ENCODE measurements around the gene NPRL2.

NPRL2 gene

DNA sequence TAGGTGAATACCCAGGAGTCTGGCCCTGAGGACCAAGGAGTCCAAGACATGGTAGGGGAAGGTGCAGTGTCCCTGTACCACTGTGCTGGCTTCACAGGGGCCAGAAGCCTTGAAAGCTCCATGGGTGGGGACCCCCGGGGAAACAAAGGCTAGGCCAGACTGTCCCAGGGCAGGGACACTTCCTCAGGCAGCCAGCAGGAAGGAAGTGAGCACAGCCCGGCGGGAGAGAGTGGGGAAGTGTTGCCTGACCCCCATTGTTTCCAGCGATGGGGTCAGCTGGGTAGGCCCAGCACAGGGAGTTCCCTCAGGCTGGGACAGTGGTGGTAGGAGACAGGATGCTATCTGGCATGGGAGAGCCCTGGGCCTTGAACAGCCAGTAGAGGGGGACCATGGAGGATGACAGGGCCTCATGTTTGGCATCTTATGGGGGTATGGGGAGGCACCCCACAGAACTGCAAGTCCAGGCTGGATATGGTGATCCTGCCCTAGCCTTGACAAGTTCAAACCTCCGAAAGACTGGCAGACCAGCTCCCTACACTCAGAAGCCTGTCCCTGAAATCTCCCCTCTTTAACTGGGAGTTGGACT lies 26.9 kb downstream of the NPRL2 start:
- H3K4me3 ChIP-seq (replicated peaks; ENCODE audit: low read depth, low read length): no peak overlapping the region
- H3K36me3 ChIP-seq (ENCODE audit: control insufficient read depth, insufficient read depth, low read length): peaks cover 4% of the 10 kb centered on the region
- no peak for TF ChIP-seq CTCF (IDR thresholded peaks at IDR 0.05; ENCODE audit: insufficient read depth, low read length, poor library complexity, severe bottlenecking)
- no peaks in the 10 kb centered on the region for H3K27me3 ChIP-seq (replicated peaks; ENCODE audit: control insufficient read depth, insufficient read depth, low read length)
- no peak for DNase-seq (ENCODE audit: extremely low read depth, insufficient read length)

- no peak overlapping the region for H3K4me3 ChIP-seq (replicated peaks; ENCODE audit: low read depth, low read length)
Observed at GRCh38 chr3:50323092-50323600, 27.4 kb downstream of the NPRL2 start.

GRCh38 chr3:50322386-50323091 lies 28.0 kb downstream of the NPRL2 start, which contains the start of gene HYAL2:
Gene HYAL2 (minus strand): TSS chr3:50322745. CDS start chr3:50320489, 2,256 bp downstream.
- peaks cover 9% of the 10 kb centered on the region for H3K36me3 ChIP-seq (ENCODE audit: control insufficient read depth, insufficient read depth, low read length)
- DNase-seq (ENCODE audit: extremely low read depth, insufficient read length): no peak
- no peaks in the 10 kb centered on the region for H3K27me3 ChIP-seq (replicated peaks; ENCODE audit: control insufficient read depth, insufficient read depth, low read length)
- no peak for TF ChIP-seq CTCF (IDR thresholded peaks at IDR 0.05; ENCODE audit: insufficient read depth, low read length, poor library complexity, severe bottlenecking)
- H3K4me3 ChIP-seq (replicated peaks; ENCODE audit: low read depth, low read length): peak within 1 kb of the TSS; percentile 70

More at GRCh38 chr3:50323092-50323600, 27.4 kb downstream of the NPRL2 start:
- no peak for TF ChIP-seq CTCF (IDR thresholded peaks at IDR 0.05; ENCODE audit: insufficient read depth, low read length, poor library complexity, severe bottlenecking)
- H3K36me3 ChIP-seq (ENCODE audit: control insufficient read depth, insufficient read depth, low read length): peaks cover 7% of the 10 kb centered on the region
- no peaks in the 10 kb centered on the region for H3K27me3 ChIP-seq (replicated peaks; ENCODE audit: control insufficient read depth, insufficient read depth, low read length)
- no peak for DNase-seq (ENCODE audit: extremely low read depth, insufficient read length)

DNA sequence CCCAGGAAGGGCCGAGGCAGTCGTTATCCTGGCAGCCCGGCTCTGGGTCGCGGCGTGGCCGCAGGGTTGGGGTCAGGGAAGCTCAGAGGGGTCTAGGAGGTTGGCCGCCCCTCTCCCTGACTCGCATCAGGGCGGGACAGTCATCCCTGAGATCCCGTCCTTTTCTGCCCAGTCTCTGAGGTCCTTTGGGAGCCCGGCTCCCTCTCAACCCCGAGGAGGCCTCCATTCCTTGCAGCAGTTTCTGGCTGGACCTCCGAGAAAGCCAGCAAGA lies 28.5 kb downstream of the NPRL2 start:
- Histone ChIP-seq H3K4me3 (replicated peaks; ENCODE audit: low read depth, low read length) (peak overlapping the region; percentile 70), H3K27me3 (replicated peaks; ENCODE audit: control insufficient read depth, insufficient read depth, low read length) (no peaks in the 10 kb centered on the region), H3K36me3 (ENCODE audit: control insufficient read depth, insufficient read depth, low read length) (peaks cover 9% of the 10 kb centered on the region)
- DNase-seq (ENCODE audit: extremely low read depth, insufficient read length): no peak
- TF ChIP-seq CTCF (IDR thresholded peaks at IDR 0.05; ENCODE audit: insufficient read depth, low read length, poor library complexity, severe bottlenecking): no peak

GRCh38 chr3:50321336-50322114 lies 29.1 kb downstream of the NPRL2 start:
- Histone ChIP-seq H3K4me3 (replicated peaks; ENCODE audit: low read depth, low read length) (peak overlapping the region; percentile 70), H3K36me3 (ENCODE audit: control insufficient read depth, insufficient read depth, low read length) (peaks cover 9% of the 10 kb centered on the region), H3K27me3 (replicated peaks; ENCODE audit: control insufficient read depth, insufficient read depth, low read length) (no peaks in the 10 kb centered on the region)
- DNase-seq (ENCODE audit: extremely low read depth, insufficient read length): peak; percentile 92
- peak; percentile 65 for TF ChIP-seq CTCF (IDR thresholded peaks at IDR 0.05; ENCODE audit: insufficient read depth, low read length, poor library complexity, severe bottlenecking)

Measured in GM06990 (cell line).